HepG2 (cell line): Measurements from ENCODE around the gene ZNF324B. TPM values are rescaled to one million over a fixed set of nuclear protein-coding genes. Genes with fewer than 3 reads are reported as not detected.

Source experiments
- BORCS8-MEF2B ChIP-seq: sonication (generic); formaldehyde crosslinking; IDR thresholded peaks from 2 replicates; pipeline ENCODE4 v1.8.0; 2022; ENCODE audit warnings: mild to moderate bottlenecking, missing genetic modification reagents
- CC2D1A ChIP-seq: sonication (generic); formaldehyde crosslinking; IDR thresholded peaks from 2 replicates; pipeline ENCODE4 v1.8.1; 2023; ENCODE audit warnings: mild to moderate bottlenecking, missing genetic modification reagents
- CCDC6 ChIP-seq: sonication (generic); formaldehyde crosslinking; IDR thresholded peaks from 2 replicates; pipeline ENCODE4 v1.8.1; 2022; ENCODE audit warnings: mild to moderate bottlenecking, missing genetic modification reagents, moderate library complexity
- DNMT3B ChIP-seq: conservative IDR thresholded peaks from 2 replicates; pipeline ENCODE4 v1.6.1; 2016; ENCODE audit warnings: missing biosample characterization, control low read depth
- FOSL1 ChIP-seq: sonication (generic); formaldehyde crosslinking; IDR thresholded peaks from 2 replicates; pipeline ENCODE4 v1.9.0; 2021; ENCODE audit warnings: missing genetic modification reagents, borderline replicate concordance
- KIAA2018 ChIP-seq: sonication (generic); formaldehyde crosslinking; IDR thresholded peaks from 2 replicates; pipeline ENCODE4 v1.5.0; 2020; ENCODE audit warnings: mild to moderate bottlenecking, missing genetic modification reagents, borderline replicate concordance
- NONO ChIP-seq, 2 experiments: fragments of 450-650 bp in 1 of 2; sonication (generic) in 1 of 2; formaldehyde crosslinking in 1 of 2; IDR thresholded peaks in 1 of 2; conservative IDR thresholded peaks in 1 of 2; 2 replicates each; pipeline versions ENCODE4 v1.6.1 to v1.8.0; 2017 to 2022; ENCODE audit warnings: mild to moderate bottlenecking in 1 of 2, missing genetic modification reagents in 1 of 2, moderate library complexity in 1 of 2
- RFX5 ChIP-seq: IDR thresholded peaks from 2 replicates; pipeline ENCODE4 v1.6.1; 2011; ENCODE audit warnings: low read depth, low read length, improper control_type of control experiment
- TRIM22 ChIP-seq: fragments of 450-650 bp; IDR thresholded peaks from 2 replicates; pipeline ENCODE4 v1.6.1; 2017
- U2AF2 ChIP-seq: fragments of 200-400 bp; formaldehyde crosslinking; IDR thresholded peaks from 2 replicates; pipeline ENCODE4 v1.6.1; 2017; ENCODE audit warnings: low read depth, mild to moderate bottlenecking, low read length
- ZBED4 ChIP-seq: sonication (generic); formaldehyde crosslinking; IDR thresholded peaks from 2 replicates; pipeline ENCODE4 v1.4.0; 2020; ENCODE audit warnings: missing genetic modification reagents, borderline replicate concordance
- ZBTB42 ChIP-seq: sonication (generic); formaldehyde crosslinking; IDR thresholded peaks from 2 replicates; pipeline ENCODE4 v1.5.0; 2020; ENCODE audit warnings: mild to moderate bottlenecking, missing genetic modification reagents
- ZFY ChIP-seq: sonication (generic); formaldehyde crosslinking; IDR thresholded peaks from 2 replicates; pipeline ENCODE4 v1.4.0; 2020; ENCODE audit warnings: missing genetic modification reagents
- ZMAT3 ChIP-seq: sonication (generic); formaldehyde crosslinking; conservative IDR thresholded peaks from 2 replicates; pipeline ENCODE4 v1.7.0; 2021; ENCODE audit warnings: missing genetic modification reagents
- ZNF343 ChIP-seq: sonication (generic); formaldehyde crosslinking; IDR thresholded peaks from 2 replicates; pipeline ENCODE4 v1.4.0; 2020; ENCODE audit warnings: mild to moderate bottlenecking, missing genetic modification reagents
- ZNF660 ChIP-seq: sonication (generic); formaldehyde crosslinking; IDR thresholded peaks from 2 replicates; pipeline ENCODE4 v1.5.1; 2020; ENCODE audit warnings: mild to moderate bottlenecking, low read depth, missing genetic modification reagents, borderline replicate concordance
- polyA plus RNA-seq, 8 experiments: library from polyadenylated mRNA; depleted of rRNA in 3 of 8; stranded (reverse) in 7 of 8; unstranded in 1 of 8; fragments of >200 nt; fragmentation: Illumina TruSeq in 4 of 8; extraction: Trizol in 4 of 8; gene quantifications; 2 replicates each; pipeline versions ENCODE4 v1.2.1 to v1.2.3, GENCODE V29; 2011 to 2016; ENCODE audit warnings: low read depth in 4 of 8, missing spikeins in 1 of 8, mixed read lengths in 1 of 8; ENCODE audit not compliant: insufficient read depth in 1 of 8
- total RNA-seq, 5 experiments: library from RNA; depleted of rRNA; stranded (reverse); fragments of >200 nt; fragmentation: Illumina TruSeq; extraction: Trizol; gene quantifications; 2 replicates each; pipeline ENCODE4 v1.2.3, GENCODE V29; 2016; ENCODE audit warnings: low read depth in 1 of 5

The ZNF324B gene
- total and polyA plus RNA-seq, 2 of the 13 experiments (the other 11 are each of a cell fraction or from before 2014, with no cell fraction given): 0.53 to 3.0 TPM

GRCh38 chr19:58466760-58467589 is 15.6 kb downstream of the ZNF324B start, which contains the start of gene ZNF324 (continued):
- no peak for TF ChIP-seq KIAA2018 (CRISPR knock-in tag)
- 0 out of 2 replicates have a peak, but pooled peaks have one; percentile 32 for TF ChIP-seq ZNF343 (CRISPR knock-in tag)
- TF ChIP-seq NONO (IDR thresholded peaks at IDR 0.05): no peak
- peak; percentile 80 for TF ChIP-seq NONO (CRISPR knock-in tag; conservative IDR thresholded peaks at IDR 0.05)
- TF ChIP-seq BORCS8-MEF2B (CRISPR knock-in tag): no peak
- TF ChIP-seq DNMT3B: no peak
- TF ChIP-seq ZBTB42 (CRISPR knock-in tag): no peak
- TF ChIP-seq ZMAT3 (CRISPR knock-in tag): no peak; the same call in 1 of the 2 replicates
- no peak for TF ChIP-seq TRIM22
- no peak for TF ChIP-seq RFX5
- TF ChIP-seq CC2D1A (CRISPR knock-in tag): no peak
- peak; percentile 67; the same call in 1 of the 2 replicates for TF ChIP-seq U2AF2
- no peak for TF ChIP-seq CCDC6 (CRISPR knock-in tag)
- TF ChIP-seq ZBED4: no peak
- no peak for TF ChIP-seq FOSL1 (CRISPR knock-in tag)
- peak; percentile 81 for TF ChIP-seq ZFY (CRISPR knock-in tag)
- no peak for TF ChIP-seq ZNF660 (CRISPR knock-in tag)
